IMR-90 (cell line): ENCODE measurements around the gene SDK1. TPM values are rescaled to one million over a fixed set of nuclear protein-coding genes. Genes with fewer than 3 reads are reported as not detected.

Source experiments
- ATAC-seq: fragments of 200-7000 bp; cut with Tn5 transposase; 2 replicates; pipeline ENCODE4 v1.9.1; 2020; ENCODE audit warnings: low read depth, mild to moderate bottlenecking, moderate library complexity
- BruUV-seq: library from RNA; stranded (reverse); fragments of 400-500 nt; replicated peaks from 2 replicates; lab custom pipeline; 2021; lab: Mats Ljungman, UMichigan
- CTCF ChIA-PET: fragments of 300-600 bp; formaldehyde crosslinking; extraction: SDS; loops from one replicate; lab custom pipeline; 2021; ENCODE audit warnings: antibody characterized with exemption; lab: Yijun Ruan, JAX
- POLR2A ChIA-PET: fragments of 300-600 bp; sonication (Branson Sonifier 250); formaldehyde crosslinking; loops from one replicate; lab custom pipeline; 2022; ENCODE audit warnings: antibody characterized with exemption; ENCODE audit not compliant: unreplicated experiment; lab: Charles Lee
- DNase-seq: peaks from one replicate; pipeline ENCODE4 v3.0.0; 2013
- H2AFZ ChIP-seq: replicated peaks from 2 replicates; pipeline ENCODE3; 2013; ENCODE audit warnings: low read length, mild to moderate bottlenecking; ENCODE audit not compliant: poor library complexity
- H2AK5ac ChIP-seq: 2 replicates; pipeline ENCODE4 v1.6.1; 2013; ENCODE audit warnings: low read depth, low read length, inconsistent platforms
- H2AK9ac ChIP-seq: replicated peaks from 2 replicates; pipeline ENCODE3; 2013; ENCODE audit warnings: mild to moderate bottlenecking, low read depth, low read length, moderate library complexity; ENCODE audit not compliant: poor library complexity
- H2BK120ac ChIP-seq: 2 replicates; pipeline ENCODE4 v1.6.1; 2013; ENCODE audit warnings: low read depth, low read length, inconsistent platforms
- H2BK15ac ChIP-seq: 3 replicates; pipeline ENCODE4 v1.6.1; 2013; ENCODE audit warnings: low read depth, low read length, inconsistent platforms
- H2BK20ac ChIP-seq: 2 replicates; pipeline ENCODE4 v1.6.1; 2013; ENCODE audit warnings: low read depth, mild to moderate bottlenecking, inconsistent platforms, low read length, moderate library complexity
- H2BK5ac ChIP-seq: 2 replicates; pipeline ENCODE4 v1.6.1; 2013; ENCODE audit warnings: mild to moderate bottlenecking, low read depth, low read length, inconsistent platforms; ENCODE audit not compliant: poor library complexity, severe bottlenecking
- H3K14ac ChIP-seq: replicated peaks from 2 replicates; pipeline ENCODE4 v1.6.1; 2013; ENCODE audit warnings: low read depth, low read length, inconsistent platforms
- H3K18ac ChIP-seq: 2 replicates; pipeline ENCODE4 v1.6.1; 2013; ENCODE audit warnings: low read depth, low read length, control low read depth
- H3K23ac ChIP-seq: 2 replicates; pipeline ENCODE4 v1.6.1; 2013; ENCODE audit warnings: low read depth, low read length, inconsistent platforms
- H3K27ac ChIP-seq: 2 replicates; pipeline ENCODE4 v1.5.1; 2013; ENCODE audit warnings: mild to moderate bottlenecking, control low read depth, low read length; ENCODE audit not compliant: insufficient read depth
- H3K27me3 ChIP-seq: 2 replicates; pipeline ENCODE4 v1.6.1; 2013; ENCODE audit warnings: low read length; ENCODE audit not compliant: control insufficient read depth, insufficient read depth
- H3K36me3 ChIP-seq: 2 replicates; pipeline ENCODE4 v1.6.1; 2013; ENCODE audit warnings: low read length, mixed read lengths; ENCODE audit not compliant: control insufficient read depth, insufficient read depth
- H3K4ac ChIP-seq: 2 replicates; pipeline ENCODE4 v1.6.1; 2013; ENCODE audit warnings: low read depth, low read length, inconsistent platforms
- H3K4me1 ChIP-seq: 2 replicates; pipeline ENCODE4 v1.6.1; 2013; ENCODE audit warnings: low read length, mixed read lengths; ENCODE audit not compliant: control insufficient read depth, insufficient read depth
- H3K4me2 ChIP-seq: 2 replicates; pipeline ENCODE4 v1.6.1; 2013; ENCODE audit warnings: low read depth, mild to moderate bottlenecking, control low read depth, low read length, moderate library complexity
- H3K4me3 ChIP-seq: 2 replicates; pipeline ENCODE4 v1.5.1; 2013; ENCODE audit warnings: low read depth, mild to moderate bottlenecking, control low read depth, low read length, moderate library complexity; ENCODE audit not compliant: insufficient read depth
- H3K56ac ChIP-seq: 2 replicates; pipeline ENCODE4 v1.6.1; 2013; ENCODE audit warnings: low read length, inconsistent platforms; ENCODE audit not compliant: insufficient read depth; ENCODE audit errors: extremely low read depth
- H3K79me1 ChIP-seq, 2 experiments: 2 replicates each; pipeline ENCODE4 v1.6.1; 2013; ENCODE audit warnings: low read length in 2 of 2, inconsistent platforms in 1 of 2, low read depth in 1 of 2
- H3K9ac ChIP-seq: 2 replicates; pipeline ENCODE4 v1.6.1; 2013; ENCODE audit warnings: low read depth, low read length, control low read depth
- H3K9me1 ChIP-seq: 2 replicates; pipeline ENCODE4 v1.6.1; 2013; ENCODE audit warnings: low read length, inconsistent platforms; ENCODE audit not compliant: insufficient read depth
- H3K9me3 ChIP-seq: 2 replicates; pipeline ENCODE4 v1.6.1; 2013; ENCODE audit warnings: low read length; ENCODE audit not compliant: control insufficient read depth, insufficient read depth
- H4K20me1 ChIP-seq: 2 replicates; pipeline ENCODE4 v1.6.1; 2013; ENCODE audit warnings: low read length, inconsistent platforms; ENCODE audit not compliant: insufficient read depth
- H4K5ac ChIP-seq: 2 replicates; pipeline ENCODE4 v1.6.1; 2013; ENCODE audit warnings: mild to moderate bottlenecking, low read depth, low read length, control low read depth
- H4K8ac ChIP-seq, 2 experiments: 2 replicates each; pipeline ENCODE4 v1.6.1; 2013; ENCODE audit warnings: low read depth in 2 of 2, low read length in 2 of 2, control low read depth in 1 of 2, inconsistent platforms in 1 of 2
- H4K91ac ChIP-seq: 2 replicates; pipeline ENCODE4 v1.6.1; 2013; ENCODE audit warnings: low read depth, low read length, inconsistent platforms; ENCODE audit not compliant: insufficient read depth
- FOS ChIP-seq: fragments of 150-350 bp; IDR thresholded peaks from 2 replicates; pipeline ENCODE4 v1.6.1; 2016; ENCODE audit warnings: low read depth, low read length
- MAFK ChIP-seq: IDR thresholded peaks from 2 replicates; pipeline ENCODE4 v1.6.1; 2012; ENCODE audit warnings: low read depth, low read length, improper control_type of control experiment
- MXI1 ChIP-seq: IDR thresholded peaks from 2 replicates; pipeline ENCODE4 v1.6.1; 2012; ENCODE audit warnings: low read depth, mild to moderate bottlenecking, low read length, moderate library complexity, borderline replicate concordance
- NFE2L2 ChIP-seq: fragments of 150-350 bp; IDR thresholded peaks from 2 replicates; pipeline ENCODE4 v1.6.1; 2016; ENCODE audit warnings: low read depth, mild to moderate bottlenecking, low read length
- POLR2A ChIP-seq: IDR thresholded peaks from 2 replicates; pipeline ENCODE4 v1.6.1; 2012; ENCODE audit warnings: mild to moderate bottlenecking, low read depth, low read length
- RAD21 ChIP-seq: IDR thresholded peaks from 2 replicates; pipeline ENCODE4 v1.6.1; 2012; ENCODE audit warnings: low read length, improper control_type of control experiment
- RCOR1 ChIP-seq: IDR thresholded peaks from 2 replicates; pipeline ENCODE4 v1.6.1; 2012; ENCODE audit warnings: mild to moderate bottlenecking, low read length, improper control_type of control experiment; ENCODE audit not compliant: insufficient replicate concordance
- RFX5 ChIP-seq: IDR thresholded peaks from 2 replicates; pipeline ENCODE4 v1.8.0; 2012; ENCODE audit warnings: low read depth, mild to moderate bottlenecking, low read length, moderate library complexity
- SMC3 ChIP-seq: fragments of 150-350 bp; IDR thresholded peaks from 2 replicates; pipeline ENCODE4 v1.6.1; 2016; ENCODE audit warnings: low read depth, mild to moderate bottlenecking, antibody characterized with exemption, low read length, moderate library complexity
- WGBS, 2 experiments: methylation state at CpG; one replicate each; pipeline versions ENCODE4 v1.1.5 to v1.1.7; 2013; ENCODE audit warnings: missing lambda C conversion rate in 2 of 2; ENCODE audit not compliant: insufficient read length in 1 of 2; ENCODE audit errors: extremely low coverage in 2 of 2; 5-methylcytosine and 5-hydroxymethylcytosine counted together
- dilution Hi-C: fragments of 300-500 bp; cut with HindIII; formaldehyde crosslinking; loops from one replicate; pipeline ENCODE4 v1.14.3; 2018; ENCODE audit warnings: low sequenced_read_pairs; ENCODE audit not compliant: unreplicated experiment
- in situ Hi-C: fragments of 300-500 bp; cut with MboI; formaldehyde crosslinking; loops from 3 replicates; pipeline ENCODE4 v1.14.3; 2019; ENCODE audit warnings: low sequenced_read_pairs, inconsistent platforms, mixed read lengths
- intact Hi-C: fragments of 100-400 bp; cut with micrococcal nuclease; formaldehyde crosslinking; loops from 2 replicates; pipeline ENCODE4 v1.10.0; 2022
- polyA plus RNA-seq, 3 experiments: library from polyadenylated mRNA; depleted of rRNA; stranded (reverse); fragments of >200 nt; gene quantifications; 2 replicates each; pipeline ENCODE4 v1.2.3, GENCODE V29; 2012; ENCODE audit warnings: low replicate concordance in 1 of 3
- total RNA-seq: library from RNA; depleted of rRNA; stranded (reverse); fragments of >200 nt; gene quantifications from 2 replicates; pipeline ENCODE4 v1.2.3, GENCODE V29; 2012
- TF ChIP-seq, protein P1 (sequence below): fragments of 150-350 bp; IDR thresholded peaks from 2 replicates; pipeline ENCODE4 v1.6.1; 2017; ENCODE audit warnings: mild to moderate bottlenecking, antibody characterized with exemption, low read length, low read depth
- TF ChIP-seq, protein P2 (sequence below): conservative IDR thresholded peaks from 2 replicates; pipeline ENCODE4 v1.5.1; 2012; ENCODE audit warnings: mild to moderate bottlenecking, low read depth, low read length, improper control_type of control experiment
- TF ChIP-seq, protein P3 (sequence below): fragments of 150-350 bp; IDR thresholded peaks from 2 replicates; pipeline ENCODE4 v1.6.1; 2016; ENCODE audit warnings: low read depth, mild to moderate bottlenecking, low read length, moderate library complexity, borderline replicate concordance

Gene SDK1
- total and polyA plus RNA-seq, 2 of the 4 experiments (the other 2 are of a cell fraction): 1.5 to 1.6 TPM

DNA sequence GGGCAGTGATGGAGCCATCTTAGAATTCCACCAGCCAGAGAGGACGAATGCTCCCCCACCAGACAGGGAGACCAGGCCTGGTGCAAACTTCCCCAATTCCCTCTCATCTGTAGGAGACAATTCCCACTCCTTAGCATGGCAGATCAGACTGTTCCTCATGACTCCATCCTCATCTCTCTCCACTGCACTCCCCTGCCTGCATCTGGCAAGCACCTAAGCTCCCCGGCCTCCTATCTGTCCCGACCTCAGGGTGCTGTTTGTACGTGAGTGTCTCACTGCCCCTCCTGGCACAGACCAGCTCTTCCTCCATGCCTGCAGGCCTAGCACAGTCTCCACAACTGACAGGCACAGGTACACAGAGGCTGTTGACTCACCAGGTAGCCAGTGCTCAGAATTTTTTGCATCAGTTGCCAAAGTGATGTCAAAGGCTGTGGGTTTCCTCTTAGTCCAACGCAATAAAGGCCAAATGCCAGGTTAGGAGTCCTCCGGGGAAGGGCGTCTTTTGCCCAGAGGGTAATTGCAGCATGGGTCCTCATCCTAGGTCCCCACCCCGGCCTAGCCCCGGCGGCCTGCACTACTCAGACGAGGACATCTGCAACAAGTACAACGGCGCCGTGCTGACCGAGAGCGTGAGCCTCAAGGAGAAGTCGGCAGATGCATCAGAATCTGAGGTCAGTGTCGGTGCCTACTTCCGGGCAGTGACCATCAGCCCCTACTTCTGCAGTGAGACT, 944.2 kb downstream of the SDK1 start:
- Histone ChIP-seq H3K9me1 (no peaks in the 10 kb centered on the region), H2BK20ac (no peak overlapping the region), H4K20me1 (no peaks in the 10 kb centered on the region), H2BK120ac (no peak overlapping the region), H3K4me2 (no peak overlapping the region), H2AK9ac (no peak overlapping the region), H3K4me3 (no peak overlapping the region), H3K9ac (no peak overlapping the region), H3K4ac (no peak overlapping the region), H4K91ac (no peak overlapping the region), H3K4me1 (no peaks in the 10 kb centered on the region), H2BK5ac (no peak overlapping the region), H3K18ac (no peak overlapping the region), H4K5ac (no peak overlapping the region), H3K27ac (no peak overlapping the region), H4K8ac (no peak overlapping the region), H2AFZ (no peak overlapping the region), H2AK5ac (no peak overlapping the region), H3K23ac (no peak overlapping the region), H3K56ac (no peak overlapping the region), H3K27me3 (no peaks in the 10 kb centered on the region), H2BK15ac (no peak overlapping the region), H3K36me3 (no peaks in the 10 kb centered on the region), H3K9me3 (peaks cover 35% of the 10 kb centered on the region), H3K14ac (no peak overlapping the region), H3K79me1 (no peaks in the 10 kb centered on the region)
- POLR2A ChIA-PET: no interaction called here
- dilution Hi-C loops (no loop called here), intact Hi-C loops (no loop called here), in situ Hi-C loops (no loop called here)
- CTCF ChIA-PET: no interaction called here
- no peak for TF ChIP-seq MAFK
- TF ChIP-seq RAD21: no peak
- TF ChIP-seq, protein P1, sequence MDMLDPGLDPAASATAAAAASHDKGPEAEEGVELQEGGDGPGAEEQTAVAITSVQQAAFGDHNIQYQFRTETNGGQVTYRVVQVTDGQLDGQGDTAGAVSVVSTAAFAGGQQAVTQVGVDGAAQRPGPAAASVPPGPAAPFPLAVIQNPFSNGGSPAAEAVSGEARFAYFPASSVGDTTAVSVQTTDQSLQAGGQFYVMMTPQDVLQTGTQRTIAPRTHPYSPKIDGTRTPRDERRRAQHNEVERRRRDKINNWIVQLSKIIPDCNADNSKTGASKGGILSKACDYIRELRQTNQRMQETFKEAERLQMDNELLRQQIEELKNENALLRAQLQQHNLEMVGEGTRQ: no peak
- TF ChIP-seq RCOR1: no peak
- no peak for TF ChIP-seq SMC3
- TF ChIP-seq RFX5: no peak
- TF ChIP-seq POLR2A: no peak
- TF ChIP-seq FOS: no peak
- TF ChIP-seq, protein P2, sequence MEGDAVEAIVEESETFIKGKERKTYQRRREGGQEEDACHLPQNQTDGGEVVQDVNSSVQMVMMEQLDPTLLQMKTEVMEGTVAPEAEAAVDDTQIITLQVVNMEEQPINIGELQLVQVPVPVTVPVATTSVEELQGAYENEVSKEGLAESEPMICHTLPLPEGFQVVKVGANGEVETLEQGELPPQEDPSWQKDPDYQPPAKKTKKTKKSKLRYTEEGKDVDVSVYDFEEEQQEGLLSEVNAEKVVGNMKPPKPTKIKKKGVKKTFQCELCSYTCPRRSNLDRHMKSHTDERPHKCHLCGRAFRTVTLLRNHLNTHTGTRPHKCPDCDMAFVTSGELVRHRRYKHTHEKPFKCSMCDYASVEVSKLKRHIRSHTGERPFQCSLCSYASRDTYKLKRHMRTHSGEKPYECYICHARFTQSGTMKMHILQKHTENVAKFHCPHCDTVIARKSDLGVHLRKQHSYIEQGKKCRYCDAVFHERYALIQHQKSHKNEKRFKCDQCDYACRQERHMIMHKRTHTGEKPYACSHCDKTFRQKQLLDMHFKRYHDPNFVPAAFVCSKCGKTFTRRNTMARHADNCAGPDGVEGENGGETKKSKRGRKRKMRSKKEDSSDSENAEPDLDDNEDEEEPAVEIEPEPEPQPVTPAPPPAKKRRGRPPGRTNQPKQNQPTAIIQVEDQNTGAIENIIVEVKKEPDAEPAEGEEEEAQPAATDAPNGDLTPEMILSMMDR: no peak
- no peak for TF ChIP-seq MXI1
- no peak for TF ChIP-seq NFE2L2
- TF ChIP-seq, protein P3, sequence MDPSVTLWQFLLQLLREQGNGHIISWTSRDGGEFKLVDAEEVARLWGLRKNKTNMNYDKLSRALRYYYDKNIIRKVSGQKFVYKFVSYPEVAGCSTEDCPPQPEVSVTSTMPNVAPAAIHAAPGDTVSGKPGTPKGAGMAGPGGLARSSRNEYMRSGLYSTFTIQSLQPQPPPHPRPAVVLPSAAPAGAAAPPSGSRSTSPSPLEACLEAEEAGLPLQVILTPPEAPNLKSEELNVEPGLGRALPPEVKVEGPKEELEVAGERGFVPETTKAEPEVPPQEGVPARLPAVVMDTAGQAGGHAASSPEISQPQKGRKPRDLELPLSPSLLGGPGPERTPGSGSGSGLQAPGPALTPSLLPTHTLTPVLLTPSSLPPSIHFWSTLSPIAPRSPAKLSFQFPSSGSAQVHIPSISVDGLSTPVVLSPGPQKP: no peak
- ATAC-seq (no peak), DNase-seq (no peak)
- 100% methylated on average over 3 of the region's 19 CpGs; no CpG with 5 or more reads in 1 of the 2 experiments for WGBS, 2 experiments
- no TSS peak for BruUV-seq
